Activated naive CD8-positive, alpha-beta T cell treated with anti-CD3 and anti-CD28 coated beads, Interleukin-2, amount 50 U/mL, for 24 hours (primary cell): ENCODE results near the gene PJVK.
A peak's percentile ranks its signal among the peaks of the same experiment; 100 is the strongest.
"Not testable (repeated sequence)": the region's sequence is repeated elsewhere in the genome, so short reads cannot be mapped to it uniquely, and the experiment has no call there.

ENCODE experiments used
- ATAC-seq: fragments of 150-1000 bp; cut with Tn5 transposase; one replicate; pipeline ENCODE4 v1.10.0; 2021
- DNase-seq: peaks from one replicate; pipeline ENCODE4 v3.0.0; 2021
- H3K27ac Mint-ChIP-seq: one replicate; pipeline ENCODE4 v1.8.0; 2021; ENCODE audit warnings: mild to moderate bottlenecking, mixed read lengths
- H3K27me3 Mint-ChIP-seq: one replicate; pipeline ENCODE4 v1.8.0; 2021; ENCODE audit warnings: mixed read lengths
- H3K36me3 Mint-ChIP-seq: one replicate; pipeline ENCODE4 v1.8.0; 2021; ENCODE audit warnings: low read depth, mixed read lengths
- H3K4me1 Mint-ChIP-seq: one replicate; pipeline ENCODE4 v1.8.0; 2021; ENCODE audit warnings: mixed read lengths
- H3K4me3 Mint-ChIP-seq: one replicate; pipeline ENCODE4 v1.8.0; 2021; ENCODE audit warnings: mild to moderate bottlenecking, moderate library complexity, mixed read lengths
- H3K9me3 Mint-ChIP-seq: one replicate; pipeline ENCODE4 v1.8.0; 2021; ENCODE audit warnings: mixed read lengths

PJVK gene

DNA sequence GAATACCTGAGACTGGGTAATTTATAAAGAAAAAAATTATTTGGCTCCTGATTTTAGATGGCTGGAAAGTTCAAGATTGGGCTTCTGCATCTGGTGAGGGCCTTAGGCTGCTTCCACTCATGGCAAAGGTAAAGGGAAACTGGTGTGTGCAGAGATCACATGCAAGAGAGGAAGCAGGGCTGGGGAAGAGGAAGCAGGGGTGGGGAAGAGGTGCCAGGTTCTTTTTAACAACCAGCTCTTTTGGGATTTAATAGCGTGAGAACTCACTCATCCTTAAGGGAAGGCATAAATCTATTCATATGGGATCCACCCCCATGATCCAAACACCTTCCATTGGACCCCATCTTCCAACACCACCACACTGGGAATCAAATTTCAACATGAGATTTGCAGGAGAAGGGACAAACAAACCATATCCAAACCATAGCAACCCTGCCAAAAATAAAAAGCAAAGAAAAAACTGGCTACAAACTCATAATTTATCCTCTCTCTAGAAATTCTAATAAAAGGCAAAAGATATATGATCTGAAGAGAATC, 30.6 kb upstream of the PJVK start:
- DNase-seq, result no peak
- Mint-ChIP-seq H3K27ac (no peak overlapping the region), H3K27me3 (no peaks in the 10 kb centered on the region), H3K4me3 (no peak overlapping the region), H3K4me1 (no peaks in the 10 kb centered on the region), H3K36me3 (peaks cover 15% of the 10 kb centered on the region), H3K9me3 (peaks cover 13% of the 10 kb centered on the region)
- ATAC-seq, result no peak

DNA sequence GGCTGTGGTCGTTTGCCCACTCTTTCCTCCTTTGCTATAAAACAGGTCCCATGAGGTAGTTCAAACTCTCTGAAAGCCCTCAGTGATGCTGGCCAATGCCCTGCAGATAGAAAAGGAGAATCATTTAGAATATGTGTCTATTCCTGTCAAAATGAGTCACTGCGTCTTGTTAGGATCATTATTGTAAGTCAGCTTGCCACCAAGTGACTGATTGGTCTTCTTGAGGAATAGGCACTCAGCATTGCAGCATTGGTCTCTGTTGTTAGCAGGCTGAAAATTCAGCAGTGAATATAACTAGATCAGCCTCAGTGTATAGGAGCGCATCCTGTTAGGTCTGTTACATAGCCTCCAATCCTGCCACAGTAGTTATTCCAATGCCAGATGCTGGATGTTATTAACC, 29.1 kb upstream of the PJVK start:
- DNase-seq (no peak), ATAC-seq (no peak)
- no peaks in the 10 kb centered on the region for H3K27me3 Mint-ChIP-seq

DNA sequence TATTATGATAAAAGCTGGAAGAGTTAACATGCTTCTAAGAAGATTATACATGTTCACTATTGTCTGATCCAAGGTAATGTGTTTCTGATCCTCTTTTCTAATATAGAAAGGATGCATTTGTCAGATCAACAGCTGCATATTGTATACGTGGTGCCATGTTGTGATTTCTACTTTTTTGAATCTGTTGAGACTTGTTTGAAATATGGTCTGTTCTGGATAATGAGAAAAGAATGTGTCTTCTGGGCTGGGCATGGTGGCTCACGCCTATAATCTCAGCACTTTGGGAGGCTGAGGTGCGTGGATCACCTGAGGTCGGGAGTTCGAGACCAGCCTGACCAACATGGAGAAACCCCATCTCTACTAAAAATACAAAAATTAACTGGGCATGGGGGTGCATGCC, 27.4 kb upstream of the PJVK start:
- H3K27ac Mint-ChIP-seq, H3K4me1 Mint-ChIP-seq, ATAC-seq, H3K27me3 Mint-ChIP-seq, DNase-seq, H3K4me3 Mint-ChIP-seq: not testable (repeated sequence)
- Mint-ChIP-seq H3K36me3 (peaks cover 42% of the 10 kb centered on the region), H3K9me3 (peaks cover 21% of the 10 kb centered on the region)

More for the DNA sequence above, 29.1 kb upstream of the PJVK start:
- Mint-ChIP-seq H3K4me3 (no peak overlapping the region), H3K27ac (no peak overlapping the region), H3K4me1 (no peaks in the 10 kb centered on the region), H3K9me3 (peaks cover 21% of the 10 kb centered on the region), H3K36me3 (peaks cover 29% of the 10 kb centered on the region)

DNA sequence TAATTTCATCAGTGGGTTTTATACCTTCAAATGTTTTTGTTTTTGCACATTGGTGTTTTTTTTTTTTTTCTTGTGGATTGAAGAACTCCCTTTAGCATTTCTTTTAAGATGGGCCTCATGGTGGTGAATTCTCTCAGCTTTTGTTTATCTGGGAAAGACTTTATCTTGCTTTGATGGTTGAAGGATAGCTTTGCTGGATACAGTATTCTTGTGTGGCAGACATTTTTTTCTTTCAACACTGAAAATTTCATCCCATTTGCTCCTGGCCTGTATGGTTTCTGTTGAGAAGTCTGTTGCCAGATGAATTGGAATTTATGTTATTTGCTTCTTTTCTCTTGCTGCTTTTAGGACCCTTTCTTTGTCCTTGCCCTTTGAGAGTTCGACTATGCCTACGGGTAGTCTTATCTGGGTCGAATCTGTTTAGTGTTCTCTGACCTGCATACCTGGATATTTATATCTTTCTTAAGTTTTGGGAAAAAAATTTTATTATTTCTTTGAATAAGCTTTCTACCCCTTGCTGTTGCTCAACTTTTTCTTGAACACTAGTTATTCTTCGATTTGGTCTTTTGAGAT, 25.8 kb upstream of the PJVK start:
- peaks cover 21% of the 10 kb centered on the region for H3K9me3 Mint-ChIP-seq
- H3K36me3 Mint-ChIP-seq, result peaks cover 50% of the 10 kb centered on the region
- ATAC-seq (no peak), DNase-seq (no peak)
- H3K4me3 Mint-ChIP-seq, result no peak overlapping the region
- no peaks in the 10 kb centered on the region for H3K4me1 Mint-ChIP-seq
- H3K27ac Mint-ChIP-seq, result no peak overlapping the region
- no peaks in the 10 kb centered on the region for H3K27me3 Mint-ChIP-seq

DNA sequence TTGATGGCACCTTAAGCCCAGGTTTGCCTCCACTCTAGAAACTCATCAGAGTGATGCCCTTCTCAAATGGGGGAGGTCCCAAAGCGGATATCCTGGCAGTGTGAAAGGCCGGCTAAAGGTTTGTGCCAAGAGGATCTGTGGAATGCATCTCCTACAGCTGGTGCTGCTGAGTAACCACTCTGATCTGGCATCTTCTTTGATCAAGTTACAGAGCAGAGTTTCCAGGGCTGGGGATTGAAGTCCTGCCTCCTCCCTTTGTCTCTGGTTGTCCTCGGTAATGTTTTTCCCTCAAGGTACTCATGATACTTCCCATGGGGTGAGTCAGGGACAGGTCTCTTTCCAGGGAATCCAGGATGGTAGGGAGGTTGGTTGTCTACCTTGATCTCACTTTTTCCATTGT, 24.8 kb upstream of the PJVK start:
- DNase-seq, result no peak
- Mint-ChIP-seq H3K4me1 (no peaks in the 10 kb centered on the region), H3K27ac (no peak overlapping the region), H3K27me3 (no peaks in the 10 kb centered on the region), H3K4me3 (no peak overlapping the region), H3K36me3 (peaks cover 54% of the 10 kb centered on the region), H3K9me3 (peaks cover 21% of the 10 kb centered on the region)
- no peak for ATAC-seq

DNA sequence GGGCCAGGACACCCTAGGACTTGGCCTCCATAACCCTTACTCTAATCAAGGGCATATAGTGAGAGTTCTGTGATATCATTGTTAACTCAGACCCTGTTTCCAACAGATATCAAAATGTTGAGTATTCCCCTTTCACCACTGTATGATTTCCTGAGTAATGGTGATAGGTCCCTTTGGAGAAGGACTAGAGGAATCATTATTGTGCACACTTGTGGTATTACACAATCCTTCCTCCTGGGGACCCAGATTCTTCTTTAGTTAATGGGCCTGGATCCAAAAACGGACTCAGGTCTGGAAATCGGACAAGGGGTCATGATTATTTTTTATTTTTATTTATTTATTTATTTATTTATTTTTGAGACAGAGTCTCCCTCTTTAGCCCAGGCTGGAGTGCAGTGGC, 23.7 kb upstream of the PJVK start:
- H3K4me1 Mint-ChIP-seq, result no peaks in the 10 kb centered on the region
- no peaks in the 10 kb centered on the region for H3K27me3 Mint-ChIP-seq
- H3K36me3 Mint-ChIP-seq, result peaks cover 62% of the 10 kb centered on the region
- H3K9me3 Mint-ChIP-seq, result peaks cover 21% of the 10 kb centered on the region
- H3K27ac Mint-ChIP-seq, result no peak overlapping the region
- ATAC-seq, result no peak
- H3K4me3 Mint-ChIP-seq, result no peak overlapping the region
- DNase-seq, result no peak

DNA sequence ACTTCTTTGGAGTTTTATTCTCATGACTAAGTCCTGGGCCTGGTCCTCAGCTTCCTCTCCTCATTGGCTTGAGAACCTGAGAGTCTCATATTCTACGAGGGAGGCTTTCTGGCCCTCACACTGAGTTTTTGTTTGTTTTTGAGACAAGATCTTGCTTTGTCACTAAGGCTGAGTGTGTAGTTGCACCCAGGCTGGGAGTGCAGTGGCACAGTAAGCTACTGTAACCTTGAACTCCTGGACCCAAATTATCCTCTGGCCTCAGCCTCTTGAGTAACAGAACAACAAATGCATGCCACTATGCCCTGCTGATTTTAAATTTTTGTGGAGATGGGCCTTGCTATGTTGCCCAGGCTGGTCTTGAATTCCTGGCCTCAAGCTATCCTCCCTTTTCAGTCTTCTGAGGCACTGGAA, 22.8 kb upstream of the PJVK start:
- peaks cover 67% of the 10 kb centered on the region for H3K36me3 Mint-ChIP-seq
- no peak overlapping the region for H3K27ac Mint-ChIP-seq
- no peak for ATAC-seq
- DNase-seq, result no peak
- H3K4me1 Mint-ChIP-seq, result no peaks in the 10 kb centered on the region
- no peak overlapping the region for H3K4me3 Mint-ChIP-seq
- peaks cover 21% of the 10 kb centered on the region for H3K9me3 Mint-ChIP-seq
- no peaks in the 10 kb centered on the region for H3K27me3 Mint-ChIP-seq

DNA sequence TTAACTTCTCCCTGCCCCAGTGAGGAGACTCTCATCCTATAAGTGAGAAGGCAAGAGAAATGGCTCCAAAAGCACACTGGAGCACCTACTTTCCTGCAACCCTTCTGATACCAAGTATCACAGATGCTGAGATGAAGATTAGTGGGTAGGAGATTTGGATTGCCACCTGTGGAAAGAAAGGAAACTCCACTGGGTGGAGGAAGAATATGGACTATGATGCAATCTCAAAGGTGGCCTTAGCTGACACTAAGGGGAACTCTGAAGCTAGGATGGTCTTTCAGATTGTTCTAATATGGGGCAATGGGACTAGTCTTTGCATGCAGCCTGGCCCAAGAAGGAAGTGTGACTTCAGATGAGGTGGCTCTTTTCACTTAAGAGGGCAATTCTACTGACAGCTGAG, 21.8 kb upstream of the PJVK start:
- Mint-ChIP-seq H3K27me3 (no peaks in the 10 kb centered on the region), H3K36me3 (peaks cover 66% of the 10 kb centered on the region), H3K4me3 (no peak overlapping the region), H3K27ac (no peak overlapping the region), H3K9me3 (peaks cover 20% of the 10 kb centered on the region), H3K4me1 (no peaks in the 10 kb centered on the region)
- DNase-seq, result no peak
- no peak for ATAC-seq

DNA sequence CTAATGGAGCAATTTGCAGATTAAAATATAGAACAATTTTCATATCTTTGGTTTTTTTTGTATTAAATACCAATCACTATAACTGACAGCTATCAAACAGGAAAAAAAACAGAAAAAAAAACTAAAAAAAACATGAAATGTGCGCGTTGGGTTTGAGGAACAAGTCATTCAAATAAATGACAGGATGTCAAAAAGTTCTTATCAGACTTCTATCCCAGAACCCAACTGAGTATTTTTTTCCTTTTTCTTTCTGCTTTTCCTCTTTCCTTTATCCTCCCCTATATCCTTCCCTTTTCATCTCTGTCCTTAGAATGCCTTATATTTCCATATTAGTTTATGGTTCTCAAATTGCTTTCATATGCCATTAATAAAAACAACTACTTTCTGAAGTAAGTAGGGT, 14.5 kb upstream of the PJVK start:
- Mint-ChIP-seq H3K36me3 (peaks cover 57% of the 10 kb centered on the region), H3K27me3 (no peaks in the 10 kb centered on the region), H3K4me3 (no peak overlapping the region), H3K4me1 (no peaks in the 10 kb centered on the region), H3K27ac (no peak overlapping the region), H3K9me3 (no peaks in the 10 kb centered on the region)
- no peak for DNase-seq
- ATAC-seq, result no peak

DNA sequence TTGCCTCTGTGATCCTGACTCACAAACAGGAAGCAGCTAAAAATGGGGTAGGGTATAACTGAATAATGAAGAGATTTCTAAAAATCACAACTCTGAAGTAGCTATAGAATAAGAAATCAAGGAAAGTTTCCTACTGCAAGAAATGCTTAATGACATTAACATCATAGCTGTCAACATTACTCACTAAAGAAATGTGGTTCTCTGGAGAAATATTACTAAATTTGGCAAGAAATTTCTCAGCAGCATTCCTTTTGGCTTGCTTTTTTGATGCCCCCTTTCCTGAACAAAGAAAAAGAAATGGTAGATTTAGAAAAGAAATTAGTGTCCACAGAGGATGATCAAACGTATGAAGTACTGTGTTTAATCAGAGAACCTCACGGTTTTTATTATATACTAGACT, 9.8 kb upstream of the PJVK start:
- Mint-ChIP-seq H3K4me1 (peaks cover 7% of the 10 kb centered on the region), H3K9me3 (no peaks in the 10 kb centered on the region), H3K27me3 (no peaks in the 10 kb centered on the region), H3K27ac (no peak overlapping the region), H3K36me3 (peaks cover 51% of the 10 kb centered on the region), H3K4me3 (no peak overlapping the region)
- no peak for ATAC-seq
- DNase-seq, result no peak

DNA sequence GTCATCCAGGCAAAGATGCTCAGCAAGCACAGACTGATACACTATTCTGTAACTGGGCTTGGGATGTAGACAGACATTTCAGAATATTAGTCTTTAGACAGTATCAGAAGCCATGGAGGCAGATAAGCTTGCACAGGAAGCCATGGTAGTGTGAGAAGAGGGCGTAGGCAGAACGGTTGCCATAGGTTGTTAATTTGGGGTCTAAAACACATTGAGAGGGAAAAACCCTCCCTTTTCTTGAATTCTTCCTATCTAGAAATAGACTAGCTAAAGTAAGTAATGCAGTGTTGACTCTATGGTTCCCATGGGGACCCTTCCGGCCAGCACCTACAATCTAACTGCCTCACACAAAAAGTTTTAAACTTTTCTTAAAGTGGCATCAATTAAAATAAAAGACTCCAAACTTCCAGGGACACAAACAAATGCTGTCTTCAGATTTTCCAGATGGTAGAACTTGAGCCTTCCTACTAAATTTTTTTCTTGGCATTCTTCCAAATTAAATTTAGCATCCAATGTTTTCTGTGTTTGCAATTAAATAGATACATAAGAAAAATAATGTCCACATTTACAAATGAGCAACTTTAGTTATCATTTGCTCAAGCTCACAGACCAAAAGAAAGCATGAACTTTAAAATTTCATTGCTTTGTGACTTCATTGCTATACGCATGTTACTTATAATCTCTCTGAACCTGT, 2.1 kb upstream of the PJVK start:
- no peaks in the 10 kb centered on the region for H3K27me3 Mint-ChIP-seq
- DNase-seq (no peak), ATAC-seq (no peak)
- H3K27ac Mint-ChIP-seq, result peak overlapping the region; percentile 37
- H3K4me1 Mint-ChIP-seq, result peaks cover 38% of the 10 kb centered on the region
- no peaks in the 10 kb centered on the region for H3K9me3 Mint-ChIP-seq
- peak overlapping the region; percentile 89 for H3K4me3 Mint-ChIP-seq
- H3K36me3 Mint-ChIP-seq, result peaks cover 36% of the 10 kb centered on the region

DNA sequence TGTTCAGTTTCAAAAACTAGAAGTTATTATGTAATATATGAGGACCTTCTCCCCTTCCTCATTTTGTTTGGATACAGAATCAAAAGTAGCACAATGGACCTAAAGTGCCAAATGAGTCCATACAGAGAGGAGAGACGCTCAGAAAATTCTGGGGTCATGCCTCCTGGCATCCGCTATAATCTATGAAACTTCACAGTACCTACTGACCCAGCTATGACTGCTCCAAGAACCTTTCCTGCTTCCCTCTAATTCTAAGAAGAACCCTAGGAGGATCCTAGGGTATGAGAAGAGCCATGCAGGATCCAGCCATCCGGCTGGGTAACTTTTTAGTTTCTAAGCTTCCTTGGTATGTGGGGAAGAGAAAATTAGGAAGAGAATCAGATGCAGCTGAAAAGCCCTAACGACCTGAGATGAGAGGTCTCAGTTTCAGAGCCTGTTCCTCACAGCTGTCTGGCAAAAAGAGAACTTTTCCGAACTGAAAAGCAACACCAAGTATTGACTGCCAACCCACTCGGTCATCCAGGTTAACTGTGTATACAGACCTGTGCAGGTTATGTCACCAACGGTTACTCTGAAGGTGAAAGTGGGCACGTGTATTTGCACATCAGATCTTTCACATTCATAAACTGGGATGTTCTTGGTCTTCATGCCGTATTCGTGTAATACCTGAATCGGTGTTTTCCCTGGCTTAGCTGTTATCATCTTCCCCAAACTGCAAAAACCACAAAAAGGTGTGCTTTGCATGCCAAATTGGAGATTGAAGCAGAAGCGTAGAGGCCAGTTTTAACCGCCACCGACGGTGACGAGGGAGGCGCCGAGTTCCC, 1.3 kb upstream of the PJVK start:
- Mint-ChIP-seq H3K36me3 (peaks cover 33% of the 10 kb centered on the region), H3K27me3 (no peaks in the 10 kb centered on the region), H3K4me1 (peaks cover 38% of the 10 kb centered on the region), H3K9me3 (no peaks in the 10 kb centered on the region), H3K27ac (peak overlapping the region; percentile 87), H3K4me3 (peak overlapping the region; percentile 89)
- peak; percentile 0 for ATAC-seq
- DNase-seq, result no peak

DNA sequence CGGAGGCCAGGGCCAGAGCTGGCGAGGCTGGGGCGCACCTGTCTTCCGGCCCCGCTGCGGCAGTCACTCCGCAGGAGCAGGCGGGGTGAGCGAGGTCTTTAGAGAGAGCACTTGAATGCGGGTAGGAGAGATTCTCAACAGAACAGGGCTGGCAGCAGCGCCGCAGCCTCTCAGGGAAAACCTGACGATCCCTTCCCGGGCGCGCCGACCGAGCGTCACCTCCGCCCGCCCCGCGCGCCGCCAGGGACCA, 729 bp upstream of the PJVK start:
- no peak for DNase-seq
- peaks cover 27% of the 10 kb centered on the region for H3K36me3 Mint-ChIP-seq

DNA sequence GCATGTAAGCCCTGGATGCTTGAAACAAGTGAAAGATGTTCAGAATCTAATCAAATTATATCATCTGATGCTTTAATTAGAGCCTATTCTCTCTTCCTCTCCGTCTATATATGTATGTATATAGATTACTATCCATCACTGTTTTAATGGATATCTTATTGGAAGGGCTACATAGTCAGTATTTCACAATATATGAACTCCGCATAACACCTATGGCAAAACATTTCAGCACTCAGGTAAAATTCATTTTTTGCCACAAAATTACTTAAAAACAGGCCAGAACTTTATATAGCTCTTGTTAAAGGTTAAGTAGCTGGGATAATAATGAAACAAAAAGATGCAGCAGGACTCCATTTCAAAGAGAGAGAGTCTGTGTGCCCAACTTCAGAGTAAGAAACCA, 1.2 kb downstream of the PJVK start:
- Mint-ChIP-seq H3K27ac (no peak overlapping the region), H3K36me3 (peaks cover 17% of the 10 kb centered on the region), H3K4me1 (peaks cover 31% of the 10 kb centered on the region), H3K27me3 (no peaks in the 10 kb centered on the region), H3K9me3 (no peaks in the 10 kb centered on the region), H3K4me3 (peak overlapping the region; percentile 89)
- ATAC-seq, result no peak
- DNase-seq, result no peak

More for the DNA sequence above, 729 bp upstream of the PJVK start:
- Mint-ChIP-seq H3K9me3 (no peaks in the 10 kb centered on the region), H3K27ac (peak overlapping the region; percentile 87), H3K4me1 (peaks cover 32% of the 10 kb centered on the region), H3K4me3 (peak overlapping the region; percentile 89), H3K27me3 (no peaks in the 10 kb centered on the region)
- no peak for ATAC-seq

DNA sequence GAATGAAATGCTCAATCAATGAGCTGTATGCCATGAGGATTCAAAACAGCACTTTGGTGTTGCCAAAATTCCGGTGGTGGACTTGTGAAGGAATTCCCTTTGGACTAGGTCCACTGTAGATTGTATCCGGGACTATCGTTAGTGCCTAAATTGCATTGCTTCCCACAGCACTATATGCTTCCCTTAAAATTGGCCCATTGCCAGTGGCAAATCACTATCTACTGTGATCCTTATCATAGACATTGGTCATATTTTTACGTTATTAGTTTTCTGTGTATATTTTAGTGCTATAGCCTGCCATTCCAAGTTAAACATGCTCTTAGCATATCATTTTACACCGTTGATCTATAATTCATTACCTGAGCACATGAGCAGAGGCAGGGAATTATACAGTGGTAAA, 1.7 kb downstream of the PJVK start:
- Mint-ChIP-seq H3K36me3 (peaks cover 14% of the 10 kb centered on the region), H3K9me3 (no peaks in the 10 kb centered on the region), H3K4me1 (peaks cover 30% of the 10 kb centered on the region), H3K4me3 (no peak overlapping the region), H3K27me3 (no peaks in the 10 kb centered on the region), H3K27ac (no peak overlapping the region)
- ATAC-seq (no peak), DNase-seq (no peak)
